Measurements from ENCODE around the gene LGR6.

GRCh38 chr1:202153284-202153683 is 40.3 kb upstream of the LGR6 start:
- TF ChIP-seq YY1 (IDR thresholded peaks at IDR 0.05; ENCODE audit: insufficient read depth, insufficient read length) (no peak), ZNF274 (IDR thresholded peaks at IDR 0.05; ENCODE audit: low read depth, low read length) (no peak), SUZ12 (IDR thresholded peaks at IDR 0.05; ENCODE audit: extremely low read depth, insufficient read depth, insufficient read length) (no peak)

Data from NT2/D1 (cell line).